H1 (cell line): ENCODE results near the gene KRTAP10-2. TPM values are rescaled to one million over a fixed set of nuclear protein-coding genes. Genes with fewer than 3 reads are reported as not detected.

Experiments used
- CTCF ChIA-PET: fragments of 300-600 bp; sonication (Branson Sonifier 250); formaldehyde crosslinking; loops from one replicate; lab custom pipeline; 2021; ENCODE audit not compliant: partially characterized antibody; lab: Charles Lee
- POLR2A ChIA-PET: fragments of 300-600 bp; sonication (Branson Sonifier 250); formaldehyde crosslinking; loops from one replicate; lab custom pipeline; 2021; ENCODE audit warnings: inconsistent platforms; ENCODE audit not compliant: partially characterized antibody; lab: Charles Lee
- DNase-seq, 2 experiments: peaks; one replicate each; pipeline versions ENCODE4 v3.0.0 to v3.0.0-alpha.2; 2010 to 2022; ENCODE audit warnings: low spot score in 2 of 2, low read depth in 1 of 2, mixed read lengths in 1 of 2
- FAIRE-seq: peaks from 2 replicates; lab custom pipeline; 2011; peaks lifted over from hg19 to GRCh38; lab: Jason Lieb, UNC
- H2AFZ ChIP-seq: 2 replicates; pipeline ENCODE4 v1.8.1; 2012; ENCODE audit warnings: low read length, inconsistent platforms
- H2AK5ac ChIP-seq: 2 replicates; pipeline ENCODE4 v1.6.1; 2013; ENCODE audit warnings: low read depth, low read length
- H2BK120ac ChIP-seq: replicated peaks from 2 replicates; pipeline ENCODE3; 2013; ENCODE audit warnings: low read depth, low read length, inconsistent platforms
- H2BK12ac ChIP-seq: 2 replicates; pipeline ENCODE4 v1.6.1; 2013; ENCODE audit warnings: low read depth, low read length
- H2BK15ac ChIP-seq: 2 replicates; pipeline ENCODE4 v1.6.1; 2013; ENCODE audit warnings: low read length
- H2BK20ac ChIP-seq: 2 replicates; pipeline ENCODE4 v1.6.1; 2013; ENCODE audit warnings: low read length
- H2BK5ac ChIP-seq: 2 replicates; pipeline ENCODE4 v1.6.1; 2013; ENCODE audit warnings: low read depth, low read length
- H3K14ac ChIP-seq: 2 replicates; pipeline ENCODE4 v1.6.1; 2013; ENCODE audit warnings: inconsistent platforms; ENCODE audit not compliant: insufficient read length
- H3K18ac ChIP-seq: 2 replicates; pipeline ENCODE4 v1.6.1; 2013; ENCODE audit warnings: low read length; ENCODE audit errors: extremely low read depth
- H3K23ac ChIP-seq: 2 replicates; pipeline ENCODE4 v1.6.1; 2013; ENCODE audit warnings: inconsistent platforms; ENCODE audit not compliant: insufficient read length
- H3K23me2 ChIP-seq: 2 replicates; pipeline ENCODE4 v1.6.1; 2013; ENCODE audit warnings: low read depth, low read length
- H3K27ac ChIP-seq: 2 replicates; pipeline ENCODE4 v1.6.1; 2011; ENCODE audit warnings: low read depth, low read length, inconsistent platforms
- H3K27me3 ChIP-seq, 4 experiments: replicated peaks in 1 of 4; 1 replicate in 1 of 4; 2 replicates in 3 of 4; pipeline versions ENCODE4 v1.6.1 to v1.8.1; 2011 to 2013; ENCODE audit warnings: low read length in 3 of 4, mild to moderate bottlenecking in 3 of 4, inconsistent platforms in 2 of 4, mixed read lengths in 2 of 4, moderate library complexity in 1 of 4; ENCODE audit not compliant: control insufficient read depth in 3 of 4, insufficient read depth in 3 of 4; ENCODE audit errors: extremely low read depth in 1 of 4
- H3K36me3 ChIP-seq, 4 experiments: 2 replicates each; pipeline versions ENCODE4 v1.6.1 to v1.8.1; 2011 to 2013; ENCODE audit warnings: mild to moderate bottlenecking in 4 of 4, low read length in 3 of 4, moderate library complexity in 2 of 4, control low read depth in 1 of 4, inconsistent platforms in 1 of 4; ENCODE audit not compliant: insufficient read depth in 4 of 4, control insufficient read depth in 2 of 4
- H3K4ac ChIP-seq: replicated peaks from 2 replicates; pipeline ENCODE3; 2013; ENCODE audit warnings: low read length, low read depth, mixed read lengths, inconsistent platforms; ENCODE audit not compliant: insufficient read length
- H3K4me1 ChIP-seq, 4 experiments: replicated peaks in 1 of 4; 1 replicate in 1 of 4; 2 replicates in 3 of 4; pipeline versions ENCODE4 v1.6.1 to v1.8.1; 2011 to 2013; ENCODE audit warnings: low read length in 3 of 4, inconsistent platforms in 2 of 4, mixed read lengths in 1 of 4; ENCODE audit not compliant: insufficient read depth in 4 of 4, control insufficient read depth in 3 of 4
- H3K4me2 ChIP-seq, 2 experiments: 2 replicates each; pipeline versions ENCODE4 v1.6.1 to v1.8.1; 2011 to 2013; ENCODE audit warnings: low read depth in 2 of 2, low read length in 2 of 2, control low read depth in 1 of 2, inconsistent platforms in 1 of 2, mild to moderate bottlenecking in 1 of 2; ENCODE audit not compliant: insufficient read depth in 1 of 2
- H3K4me3 ChIP-seq, 4 experiments: fragments of 200-600, 300-600 bp in 1 of 4; sonication (generic), shearing (Covaris generic), sonication (Bioruptor Twin) in 1 of 4; 2 replicates each; pipeline versions ENCODE4 v1.5.1 to v1.8.1; 2011 to 2016; ENCODE audit warnings: low read length in 4 of 4, low read depth in 3 of 4, control low read depth in 2 of 4, inconsistent platforms in 2 of 4, mild to moderate bottlenecking in 2 of 4, mixed read lengths in 1 of 4, moderate library complexity in 1 of 4; ENCODE audit not compliant: insufficient read depth in 2 of 4; ENCODE audit errors: extremely low read depth in 1 of 4
- H3K56ac ChIP-seq: replicated peaks from 2 replicates; pipeline ENCODE3; 2013; ENCODE audit warnings: low read depth, mild to moderate bottlenecking, mixed read lengths, low read length, inconsistent platforms; ENCODE audit not compliant: insufficient read length
- H3K79me1 ChIP-seq: 2 replicates; pipeline ENCODE4 v1.6.1; 2013; ENCODE audit warnings: low read depth, low read length, control low read depth
- H3K79me2 ChIP-seq, 2 experiments: 2 replicates each; pipeline versions ENCODE4 v1.6.1 to v1.8.1; 2012 to 2013; ENCODE audit warnings: low read length in 2 of 2, mild to moderate bottlenecking in 2 of 2, inconsistent platforms in 1 of 2; ENCODE audit not compliant: insufficient read depth in 2 of 2, control insufficient read depth in 1 of 2
- H3K9ac ChIP-seq, 4 experiments: replicated peaks in 1 of 4; 1 replicate in 1 of 4; 2 replicates in 3 of 4; pipeline versions ENCODE4 v1.6.1 to v1.8.1; 2011 to 2013; ENCODE audit warnings: low read depth in 3 of 4, low read length in 3 of 4, control low read depth in 2 of 4, mild to moderate bottlenecking in 2 of 4, moderate library complexity in 2 of 4, inconsistent platforms in 1 of 4; ENCODE audit errors: extremely low read depth in 1 of 4
- H3K9me3 ChIP-seq, 2 experiments: 2 replicates each; pipeline versions ENCODE4 v1.6.1 to v1.8.1; 2012 to 2013; ENCODE audit warnings: mild to moderate bottlenecking in 2 of 2, moderate library complexity in 2 of 2, control low read depth in 1 of 2, inconsistent platforms in 1 of 2, low read depth in 1 of 2, low read length in 1 of 2, mixed read lengths in 1 of 2; ENCODE audit not compliant: insufficient read depth in 2 of 2
- H4K20me1 ChIP-seq, 2 experiments: replicated peaks in 1 of 2; 2 replicates each; pipeline versions ENCODE3 to v1.8.1; 2011 to 2013; ENCODE audit warnings: inconsistent platforms in 2 of 2, low read length in 2 of 2, mild to moderate bottlenecking in 1 of 2; ENCODE audit not compliant: insufficient read depth in 2 of 2, control insufficient read depth in 1 of 2
- H4K5ac ChIP-seq: 2 replicates; pipeline ENCODE4 v1.6.1; 2013; ENCODE audit warnings: low read length, low read depth, mixed read lengths, inconsistent platforms; ENCODE audit not compliant: insufficient read length
- H4K8ac ChIP-seq: 2 replicates; pipeline ENCODE4 v1.8.0; 2013; ENCODE audit warnings: mild to moderate bottlenecking, moderate library complexity, low read length, inconsistent platforms; ENCODE audit not compliant: insufficient read depth; ENCODE audit errors: extremely low read depth
- H4K91ac ChIP-seq: replicated peaks from 2 replicates; pipeline ENCODE3; 2013; ENCODE audit warnings: low read length, mixed read lengths, inconsistent platforms; ENCODE audit not compliant: insufficient read length
- BRCA1 ChIP-seq: IDR thresholded peaks from 2 replicates; pipeline ENCODE4 v1.6.1; 2012; ENCODE audit warnings: low read depth, low read length, improper control_type of control experiment
- CBX8 ChIP-seq: fragments of 300-800, 300-1000 bp; sonication (generic); IDR thresholded peaks from 2 replicates; pipeline ENCODE4 v1.7.1; 2016; ENCODE audit warnings: low read depth, low read length, borderline replicate concordance
- JUND ChIP-seq: IDR thresholded peaks from 2 replicates; pipeline ENCODE4 v1.6.1; 2011; ENCODE audit warnings: mild to moderate bottlenecking, improper control_type of control experiment, low read length
- MAFK ChIP-seq: IDR thresholded peaks from 2 replicates; pipeline ENCODE4 v1.6.1; 2012; ENCODE audit warnings: low read depth, mild to moderate bottlenecking, improper control_type of control experiment, low read length
- SIN3A ChIP-seq, 2 experiments: IDR thresholded peaks in 1 of 2; conservative IDR thresholded peaks in 1 of 2; 2 replicates each; pipeline ENCODE4 v1.6.1; 2011 to 2012; ENCODE audit warnings: low read length in 2 of 2, improper control_type of control experiment in 1 of 2, low read depth in 1 of 2, mild to moderate bottlenecking in 1 of 2
- ZNF274 ChIP-seq: IDR thresholded peaks from 2 replicates; pipeline ENCODE4 v1.7.0; 2012; ENCODE audit warnings: low read length, borderline replicate concordance; ENCODE audit errors: extremely low read depth
- WGBS, 2 experiments: shearing (Covaris generic) in 1 of 2; methylation state at CpG; one replicate each; pipeline versions ENCODE4 v1.1.6 to v1.1.7; 2013 to 2015; ENCODE audit warnings: low lambda C conversion rate in 2 of 2, mixed read lengths in 2 of 2, inconsistent platforms in 1 of 2, low coverage in 1 of 2, missing lambda C conversion rate in 1 of 2; ENCODE audit not compliant: insufficient replicate concordance in 2 of 2, insufficient coverage in 1 of 2, insufficient read length in 1 of 2; ENCODE audit errors: extremely low coverage in 1 of 2, missing lambda C conversion rate in 1 of 2; 5-methylcytosine and 5-hydroxymethylcytosine counted together
- polyA plus RNA-seq, 7 experiments: library from polyadenylated mRNA; depleted of rRNA in 3 of 7; stranded (reverse) in 5 of 7; unstranded in 2 of 7; fragments of >200 nt in 5 of 7; fragments of 200-250 nt in 2 of 7; gene quantifications; 1 replicate in 5 of 7; 2 replicates in 1 of 7; 4 replicates in 1 of 7; pipeline versions ENCODE4 v1.2.1 to v1.2.3, GENCODE V29; 2011 to 2013; ENCODE audit warnings: missing spikeins in 2 of 7, mixed read lengths in 2 of 7
- total RNA-seq: library from RNA; stranded (reverse); fragmentation: NEBNext Ultra II Directional; extraction: Animal tissue kit (Norgen Biotek cat#: 25700); gene quantifications from 2 replicates; pipeline ENCODE4 v1.2.1, GENCODE V29; 2021

Gene KRTAP10-2
- total and polyA plus RNA-seq, 2 of the 8 experiments (the other 6 are each of a cell fraction or from before 2014, with no cell fraction given) = 0.11 TPM; not detected in 1

DNA sequence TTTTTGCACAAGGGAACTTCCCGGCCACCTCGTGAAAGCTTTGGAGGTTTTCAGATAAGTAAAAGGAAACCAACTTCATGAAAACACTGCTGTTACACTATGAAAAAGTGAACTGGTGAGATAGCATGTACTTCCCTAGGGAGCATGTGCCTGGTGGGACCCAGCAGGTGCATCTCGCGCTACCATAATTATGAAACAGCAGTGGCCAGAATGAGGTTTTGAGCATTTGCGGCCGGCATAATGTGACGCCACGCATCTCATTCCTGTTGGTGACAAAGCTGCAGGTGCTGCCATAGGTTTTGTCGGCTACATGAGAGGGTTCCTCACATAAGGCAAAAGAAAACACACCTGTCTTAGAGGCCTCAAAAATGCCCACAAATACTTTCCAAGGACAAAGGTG, 5.6 kb upstream of the KRTAP10-2 start:
- H3K23ac ChIP-seq = no peak overlapping the region
- H3K18ac ChIP-seq = no peak overlapping the region
- no peak overlapping the region for H2BK12ac ChIP-seq
- no peak overlapping the region for H3K27ac ChIP-seq
- H3K4me2 ChIP-seq = no peak overlapping the region
- peaks cover 2 to 13% (median 9%) of the 10 kb centered on the region in 4 experiments; a peak in 6 of 7 replicates for H3K4me1 ChIP-seq
- 92% methylated on average over 9 of the region's 9 CpGs; no CpG with 5 or more reads in 1 of the 2 experiments for WGBS, 2 experiments
- H2BK5ac ChIP-seq = no peak overlapping the region
- H3K14ac ChIP-seq = no peak overlapping the region
- no peaks in the 10 kb centered on the region for H3K9me3 ChIP-seq
- no peaks in the 10 kb centered on the region for H4K20me1 ChIP-seq
- H2BK15ac ChIP-seq = no peak overlapping the region
- no peak for FAIRE-seq
- no peak overlapping the region for H3K4me3 ChIP-seq
- H3K27me3 ChIP-seq = no peaks in the 10 kb centered on the region
- no peaks in the 10 kb centered on the region for H3K79me2 ChIP-seq
- CTCF ChIA-PET = interaction anchor here (0.6 to 2.0 kb wide), 6 partner anchors 12 to 696 kb away, joined by 3 to 6 read pairs (median 4); no protein-coding TSS in a partner anchor
- no peak for DNase-seq
- H2AFZ ChIP-seq = no peak overlapping the region
- no peak overlapping the region for H4K5ac ChIP-seq
- H4K8ac ChIP-seq = no peak overlapping the region
- no peak overlapping the region for H4K91ac ChIP-seq
- H3K23me2 ChIP-seq = no peaks in the 10 kb centered on the region
- peak overlapping the region; percentile 2 for H3K4ac ChIP-seq
- H3K79me1 ChIP-seq = no peaks in the 10 kb centered on the region; the same call in 1 of the 2 replicates
- no peak overlapping the region for H2BK120ac ChIP-seq
- no peak overlapping the region for H2BK20ac ChIP-seq
- no peaks in the 10 kb centered on the region for H3K36me3 ChIP-seq
- no peak overlapping the region for H2AK5ac ChIP-seq
- TF ChIP-seq ZNF274 (no peak), BRCA1 (no peak), MAFK (no peak), JUND (no peak), CBX8 (no peak), SIN3A (conservative IDR thresholded peaks at IDR 0.05 in 1 of 2, IDR thresholded peaks at IDR 0.05 in 1 of 2; ENCODE audit: low read depth in 1 of 2, low read length in 2 of 2) (no peak)
- TF ChIP-seq, all 59 proteins: peak for 0
- Histone ChIP-seq H3K9ac (no peak overlapping the region), H3K56ac (no peak overlapping the region)
- POLR2A ChIA-PET = interaction anchor here (1.1 to 1.2 kb wide), 2 partner anchors 35 to 60 kb away, joined by 3 to 4 read pairs; no protein-coding TSS in a partner anchor
